Thyroid gland (tissue), 4 donors: Measurements from ENCODE around the gene EFNA2. TPM values are rescaled to one million over a fixed set of nuclear protein-coding genes. Genes with fewer than 3 reads are reported as not detected.

Source experiments
- DNase-seq, 2 donors: peaks; one replicate each; pipeline ENCODE4 v3.0.0-alpha.2; 2019
- H3K27ac ChIP-seq, 3 donors: fragments of 200-600 bp; sonication (generic); 1 replicate in 2 of 3; 2 replicates in 1 of 3; pipeline ENCODE4 v1.5.1; 2016 to 2019; ENCODE audit warnings: mild to moderate bottlenecking in 1 of 3, moderate library complexity in 1 of 3
- H3K27me3 ChIP-seq: fragments of 200-600 bp; sonication (generic); one replicate; pipeline ENCODE4 v1.5.1; 2019
- H3K36me3 ChIP-seq, 2 donors: fragments of 200-600 bp; sonication (generic); one replicate each; pipeline ENCODE4 v1.5.1; 2016 to 2019
- H3K4me1 ChIP-seq, 2 donors: fragments of 200-600 bp; sonication (generic); one replicate each; pipeline ENCODE4 v1.5.1; 2017 to 2019
- H3K4me3 ChIP-seq, 3 donors: fragments of 200-600 bp; sonication (generic); replicated peaks in 1 of 3; 1 replicate in 2 of 3; 2 replicates in 1 of 3; pipeline ENCODE4 v1.5.1; 2016; ENCODE audit warnings: mild to moderate bottlenecking in 1 of 3
- H3K9me3 ChIP-seq: fragments of 200-600 bp; sonication (generic); one replicate; pipeline ENCODE4 v1.5.1; 2017
- CTCF ChIP-seq, 6 experiments: fragments of 200-600 bp in 3 of 6; fragments of 450-650 bp in 3 of 6; sonication (generic) in 3 of 6; IDR thresholded peaks; one replicate each; pipeline ENCODE4 v1.5.1; 2016 to 2019; ENCODE audit warnings: antibody characterized with exemption in 6 of 6, mild to moderate bottlenecking in 2 of 6, inconsistent platforms in 1 of 6, moderate library complexity in 1 of 6
- POLR2A ChIP-seq, 2 donors: fragments of 450-650 bp; IDR thresholded peaks; one replicate each; pipeline ENCODE4 v1.6.1; 2017; ENCODE audit warnings: antibody characterized with exemption in 2 of 2, mild to moderate bottlenecking in 2 of 2, moderate library complexity in 1 of 2
- WGBS, 2 donors: methylation state at CpG; one replicate each; pipeline ENCODE4 v1.1.5; 2017; 5-methylcytosine and 5-hydroxymethylcytosine counted together
- intact Hi-C: fragments of 100-400 bp; cut with DNase I; formaldehyde crosslinking; loops from one replicate; pipeline ENCODE4 v1.15.1; 2023
- total RNA-seq, 4 donors: library from RNA; depleted of rRNA; stranded (reverse); fragments of >200 nt; gene quantifications; one replicate each; pipeline ENCODE4 v1.2.3, GENCODE V29; 2016

Gene EFNA2
- total RNA-seq, 4 donors from 2014 or later: not detected

- Histone ChIP-seq H3K4me3 (no peak overlapping the region), H3K27me3 (no peaks in the 10 kb centered on the region), H3K4me1 (peaks cover 37 to 85% of the 10 kb centered on the region in 2 donors), H3K36me3 (peaks cover 41 to 55% of the 10 kb centered on the region in 2 donors), H3K27ac (peak overlapping the region in 1 of 3 donors; percentile 97), H3K9me3 (no peaks in the 10 kb centered on the region)
- TF ChIP-seq CTCF (IDR thresholded peaks at IDR 0.05) (no peak), POLR2A (IDR thresholded peaks at IDR 0.05) (no peak)
- no peak for DNase-seq
- intact Hi-C loops: no loop called here
- 85 to 93% methylated on average over 22 to 37 of the region's 46 CpGs for whole genome bisulfite sequencing, 2 donors
Observed at GRCh38 chr19:1256646-1257474, 28.8 kb upstream of the EFNA2 start.

GRCh38 chr19:1257475-1258162, 28.1 kb upstream of the EFNA2 start:
- H3K9me3 ChIP-seq: no peaks in the 10 kb centered on the region
- TF ChIP-seq CTCF (IDR thresholded peaks at IDR 0.05): no peak
- no peak for TF ChIP-seq POLR2A (IDR thresholded peaks at IDR 0.05)
- H3K27ac ChIP-seq: peak overlapping the region in 2 of 3 donors; percentile 96 to 97
- intact Hi-C loops: no loop called here
- 71 to 76% methylated on average over 23 of the region's 23 CpGs for WGBS, 2 donors
- H3K36me3 ChIP-seq: peaks cover 40 to 53% of the 10 kb centered on the region in 2 donors
- no peaks in the 10 kb centered on the region for H3K27me3 ChIP-seq
- DNase-seq: no peak
- no peak overlapping the region for H3K4me3 ChIP-seq
- H3K4me1 ChIP-seq: peaks cover 38 to 85% of the 10 kb centered on the region in 2 donors

- DNase-seq: no peak
- Histone ChIP-seq H3K27me3 (no peaks in the 10 kb centered on the region), H3K4me3 (no peak overlapping the region), H3K9me3 (no peaks in the 10 kb centered on the region), H3K36me3 (peaks cover 40 to 53% of the 10 kb centered on the region in 2 donors), H3K4me1 (peaks cover 38 to 85% of the 10 kb centered on the region in 2 donors), H3K27ac (peak overlapping the region in 2 of 3 donors; percentile 96 to 97)
- 81 to 92% methylated on average over 8 of the region's 8 CpGs for WGBS, 2 donors
- TF ChIP-seq CTCF (IDR thresholded peaks at IDR 0.05): no peak
- TF ChIP-seq POLR2A (IDR thresholded peaks at IDR 0.05): no peak
- intact Hi-C loops: no loop called here
Observed at GRCh38 chr19:1258163-1258492, 27.5 kb upstream of the EFNA2 start.

GRCh38 chr19:1258707-1259205, 26.9 kb upstream of the EFNA2 start:
- Histone ChIP-seq H3K27ac (peak overlapping the region; percentile 26 to 97 (median 96)), H3K9me3 (no peaks in the 10 kb centered on the region), H3K4me3 (no peak overlapping the region), H3K27me3 (no peaks in the 10 kb centered on the region), H3K36me3 (peaks cover 40 to 51% of the 10 kb centered on the region in 2 donors), H3K4me1 (peaks cover 37 to 85% of the 10 kb centered on the region in 2 donors)
- WGBS, 2 donors: 55 to 59% methylated on average over 15 of the region's 15 CpGs
- DNase-seq: no peak
- intact Hi-C loops: no loop called here
- no peak for TF ChIP-seq CTCF (IDR thresholded peaks at IDR 0.05)
